GM21360 (cell line): ENCODE measurements around the gene S100B.
"Not testable (repeated sequence)": the region's sequence is repeated elsewhere in the genome, so short reads cannot be mapped to it uniquely, and the experiment has no call there.

Experiments used
- ATAC-seq: cut with Tn5 transposase; IDR thresholded peaks from one replicate; pipeline ENCODE4 v1.9.1; 2021; ENCODE audit warnings: mild to moderate bottlenecking, moderate library complexity; ENCODE audit not compliant: unreplicated experiment

The S100B gene

DNA sequence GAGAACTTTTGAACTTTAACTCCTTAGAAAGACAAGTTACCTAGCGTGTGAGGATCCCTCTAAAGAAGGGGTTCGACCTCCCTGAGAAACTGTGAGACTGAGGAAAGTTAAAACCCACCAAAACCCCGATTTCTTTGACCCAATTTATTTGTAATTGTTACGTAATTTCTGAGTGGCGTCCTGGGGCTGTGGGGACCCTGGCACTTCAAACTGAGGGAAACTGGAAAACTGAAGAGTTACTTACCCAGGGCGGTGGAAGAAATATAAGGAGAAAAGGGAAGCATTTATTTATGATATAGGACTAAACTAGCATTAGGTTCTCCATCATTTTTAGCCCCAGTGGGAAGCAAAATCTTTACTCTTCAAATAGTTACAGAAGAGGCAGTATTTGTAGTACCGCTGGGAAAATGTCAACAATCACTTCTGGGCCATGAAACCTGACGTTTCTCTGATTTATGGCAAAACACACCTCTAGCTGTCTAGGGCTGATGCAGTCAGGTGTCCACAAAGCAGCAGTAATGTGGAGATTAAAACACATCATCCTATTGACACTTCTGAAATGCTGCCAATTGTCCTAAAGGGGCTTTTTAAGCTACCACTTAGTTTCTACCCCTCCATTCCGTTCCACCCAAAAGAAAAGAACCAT is 430 bp downstream of the S100B start:
- no peak for ATAC-seq

GRCh38 chr21:46603228-46603627 is 1.7 kb downstream of the S100B start:
- ATAC-seq: no peak

- no peak for ATAC-seq
These were observed 3.9 kb downstream of the S100B start for GRCh38 chr21:46600978-46601377.

DNA sequence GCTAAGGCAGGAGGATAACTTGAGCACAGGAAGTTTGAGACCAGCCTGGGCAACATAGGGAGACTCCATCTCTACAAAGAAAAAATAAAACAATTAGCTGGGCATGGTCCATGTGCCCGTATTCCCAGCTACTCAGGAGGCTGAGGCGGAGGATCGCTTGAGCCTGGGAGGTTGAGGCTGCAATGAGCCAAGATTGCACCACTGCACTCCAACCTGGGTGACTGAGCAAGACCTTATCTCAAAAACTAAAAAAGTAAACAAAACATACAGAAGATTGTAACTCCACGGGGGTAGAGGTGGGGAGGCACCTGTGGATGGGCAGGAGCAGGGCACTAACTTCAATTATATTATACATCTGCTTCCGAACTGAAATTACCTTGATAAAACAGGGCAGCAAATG is 4.6 kb downstream of the S100B start:
- ATAC-seq: no peak

- no peak for ATAC-seq
These were observed 6.0 kb downstream of the S100B start for GRCh38 chr21:46598581-46599572.

GRCh38 chr21:46597896-46598343 is 7.0 kb downstream of the S100B start:
- no peak for ATAC-seq

GRCh38 chr21:46597031-46597430 is 7.9 kb downstream of the S100B start:
- no peak for ATAC-seq

DNA sequence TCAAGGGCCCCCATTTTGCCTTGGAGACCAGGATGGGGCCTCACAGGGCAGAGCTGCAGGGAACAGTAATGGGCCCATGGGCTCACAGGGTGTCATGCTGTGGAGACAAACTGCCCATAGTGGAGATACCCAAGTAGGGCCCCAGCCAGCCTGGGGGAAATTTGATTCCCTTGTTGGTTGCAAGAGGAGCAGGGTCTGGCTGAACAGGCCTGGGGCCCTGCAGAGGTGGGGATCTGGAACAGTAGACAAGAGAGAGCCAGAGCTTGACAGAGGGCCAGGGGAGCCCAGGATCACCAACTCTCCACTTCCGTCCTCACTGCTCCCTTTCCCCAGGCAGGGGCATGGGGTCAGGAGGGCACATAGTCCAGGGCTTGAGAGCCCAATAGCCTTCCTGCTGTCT is 8.7 kb downstream of the S100B start:
- no peak for ATAC-seq

DNA sequence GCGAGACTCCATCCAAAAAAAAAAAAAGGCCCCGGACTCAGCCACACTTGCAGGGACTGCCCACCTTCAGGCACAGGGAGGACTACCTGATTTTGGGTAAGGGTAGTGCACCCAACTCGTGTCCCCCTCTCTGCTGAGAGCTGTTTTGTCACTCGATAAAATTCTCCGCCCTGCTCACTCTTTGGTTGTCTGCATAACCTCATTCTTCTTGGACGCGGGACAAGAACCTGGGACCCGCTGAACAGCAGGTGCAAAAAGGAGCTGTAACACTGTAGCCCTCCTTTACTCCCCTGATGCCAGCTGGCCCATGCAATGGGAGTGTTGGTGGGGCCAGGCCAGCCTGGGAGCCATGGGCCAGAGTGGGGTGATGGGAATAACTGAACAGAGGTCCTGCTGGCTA is 10.6 kb downstream of the S100B start:
- ATAC-seq: no peak

GRCh38 chr21:46585191-46585953 is 19.5 kb downstream of the S100B start:
- ATAC-seq: no peak

DNA sequence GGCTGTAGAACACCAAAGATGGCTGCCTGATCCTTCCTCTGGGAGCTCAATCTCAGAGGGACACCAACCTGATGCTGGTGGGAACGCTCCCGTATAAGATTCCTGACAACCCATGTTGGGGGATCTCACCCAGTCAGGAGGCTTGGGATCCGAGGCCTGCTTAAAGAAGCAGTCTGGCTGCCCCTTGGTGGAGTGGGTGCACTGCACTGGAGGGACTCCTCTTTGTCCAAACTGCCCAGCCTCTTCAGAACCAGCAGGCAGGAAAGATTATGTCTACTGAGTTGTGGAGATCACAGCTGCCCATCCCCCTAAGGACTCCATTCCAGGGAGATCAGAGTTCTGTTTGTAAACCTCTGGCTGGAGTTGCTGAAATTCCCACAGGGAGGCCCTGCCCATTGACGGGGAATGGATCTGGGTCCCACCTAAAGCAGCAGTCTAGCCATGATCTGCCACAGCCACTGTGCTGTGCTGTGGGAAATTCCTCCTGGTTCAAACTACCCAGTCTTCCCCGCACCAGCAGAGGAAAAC is 23.0 kb downstream of the S100B start:
- ATAC-seq: no peak

DNA sequence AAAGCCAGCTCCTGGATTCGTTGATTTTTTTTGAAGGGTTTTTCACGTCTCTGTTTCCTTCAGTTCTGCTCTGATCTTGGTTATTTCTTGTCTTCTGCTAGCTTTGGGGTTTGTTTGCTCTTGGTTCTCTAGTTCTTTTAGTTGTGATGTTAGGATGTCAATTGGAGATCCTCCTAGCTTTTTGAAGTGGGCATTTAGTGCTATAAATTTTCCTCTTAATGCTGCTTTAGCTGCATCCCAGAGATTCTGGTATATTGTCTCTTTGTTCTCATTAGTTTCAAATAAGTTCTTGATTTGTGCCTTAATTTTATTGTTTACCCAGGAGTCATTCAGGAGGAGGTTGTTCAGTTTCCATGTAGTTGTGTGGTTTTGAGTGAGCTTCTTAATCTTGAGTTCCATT is 25.5 kb downstream of the S100B start:
- not testable (repeated sequence) for ATAC-seq

- ATAC-seq: not testable (repeated sequence)
These were observed 27.1 kb downstream of the S100B start for GRCh38 chr21:46577786-46578185.

GRCh38 chr21:46572850-46573249 is 32.0 kb downstream of the S100B start:
- no peak for ATAC-seq

DNA sequence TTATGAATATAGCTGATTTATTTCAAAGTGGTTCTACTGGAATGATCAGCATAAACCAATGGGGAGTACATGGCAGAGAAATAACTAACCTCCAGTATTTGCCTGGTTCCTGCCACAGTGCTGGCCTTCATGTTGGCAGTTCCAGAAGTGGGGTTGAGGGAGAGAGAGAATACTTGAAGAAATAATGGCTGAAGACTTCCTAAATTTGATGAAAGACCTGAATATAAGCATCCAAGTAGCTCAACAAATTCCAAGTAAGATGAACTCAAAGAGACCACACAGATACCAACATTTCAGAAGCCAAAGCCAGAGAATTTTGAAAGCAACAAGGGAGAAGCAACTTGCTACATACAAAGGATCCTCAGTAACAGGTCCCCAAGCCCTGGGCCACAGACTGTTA is 34.3 kb downstream of the S100B start:
- ATAC-seq: no peak

DNA sequence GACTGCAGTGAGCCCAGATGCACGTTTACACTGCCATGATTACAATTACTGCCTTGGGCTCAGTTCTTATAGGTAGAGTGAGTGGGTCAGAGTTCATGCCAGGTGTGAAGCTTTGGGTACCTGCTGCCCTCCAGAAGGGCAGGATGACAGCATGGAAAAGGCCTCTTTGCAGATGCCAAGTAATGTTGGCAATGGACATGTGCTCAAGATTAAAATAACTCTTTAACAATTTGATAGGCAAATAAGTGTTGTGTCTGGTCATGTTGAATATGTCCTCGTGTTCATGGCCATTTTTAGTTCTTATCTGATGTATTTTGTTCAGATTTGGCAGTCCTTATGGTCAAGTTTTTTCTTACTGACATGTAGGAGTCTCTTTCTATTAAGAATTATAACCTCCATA is 34.8 kb downstream of the S100B start:
- ATAC-seq: no peak

- no peak for ATAC-seq
These were observed 35.8 kb downstream of the S100B start for GRCh38 chr21:46569081-46569480.

GRCh38 chr21:46568562-46568961 is 36.3 kb downstream of the S100B start:
- no peak for ATAC-seq

GRCh38 chr21:46567348-46567747 is 37.5 kb downstream of the S100B start:
- ATAC-seq: no peak

DNA sequence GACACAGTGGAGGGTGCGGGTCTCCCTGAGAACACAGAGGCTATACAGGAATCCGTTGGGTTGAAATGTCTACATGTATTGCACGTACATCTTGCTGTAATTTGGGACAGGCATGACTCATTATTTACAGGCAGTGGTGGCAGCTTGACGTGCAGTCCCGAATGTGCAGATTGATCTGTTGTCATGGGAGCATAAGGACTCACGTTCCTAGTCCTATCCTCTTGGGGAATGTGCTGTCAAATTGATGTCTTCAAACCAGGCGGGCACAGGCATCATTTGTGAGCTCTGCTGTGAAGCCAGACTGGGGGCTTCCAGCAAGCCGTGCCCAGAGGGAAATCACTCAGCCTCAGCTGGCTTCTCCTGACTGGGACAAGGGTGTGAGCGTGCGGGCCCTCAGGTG is 40.5 kb downstream of the S100B start:
- no peak for ATAC-seq

DNA sequence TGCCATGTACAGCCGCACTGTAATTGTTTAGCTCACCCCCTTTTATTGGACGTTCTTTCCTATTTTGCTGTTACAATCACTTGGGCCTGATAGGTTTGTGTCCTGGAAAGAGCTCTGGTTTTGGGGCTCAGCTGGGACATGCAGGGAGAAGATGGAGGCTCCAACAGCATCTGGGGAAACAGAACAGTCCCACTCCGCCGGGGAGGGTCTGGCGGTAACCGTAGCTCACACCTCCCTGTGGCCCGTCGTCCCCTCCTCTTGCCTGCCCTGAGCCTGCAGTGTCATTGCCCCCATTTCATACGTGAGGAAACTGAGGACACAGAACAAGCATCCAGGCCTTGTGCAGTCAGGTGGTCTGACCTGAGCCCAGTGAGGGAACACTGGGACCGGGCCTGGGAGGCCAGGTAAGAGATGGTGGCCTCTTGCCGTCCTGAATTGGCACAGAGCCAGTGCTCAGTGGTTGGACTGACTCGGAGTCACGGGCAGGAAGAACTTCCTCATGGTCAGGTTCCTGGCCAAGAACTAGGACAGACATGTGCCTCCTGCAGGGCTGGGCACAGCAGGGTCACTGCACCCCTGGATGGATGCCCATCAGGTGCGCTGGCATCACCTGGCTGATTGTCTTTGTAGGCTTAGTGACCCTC is 41.8 kb downstream of the S100B start:
- no peak for ATAC-seq
